ENCODE data around the gene PROM2.
"Not testable (repeated sequence)": the region's sequence is repeated elsewhere in the genome, so short reads cannot be mapped to it uniquely, and the experiment has no call there.

PROM2 gene, protein sequence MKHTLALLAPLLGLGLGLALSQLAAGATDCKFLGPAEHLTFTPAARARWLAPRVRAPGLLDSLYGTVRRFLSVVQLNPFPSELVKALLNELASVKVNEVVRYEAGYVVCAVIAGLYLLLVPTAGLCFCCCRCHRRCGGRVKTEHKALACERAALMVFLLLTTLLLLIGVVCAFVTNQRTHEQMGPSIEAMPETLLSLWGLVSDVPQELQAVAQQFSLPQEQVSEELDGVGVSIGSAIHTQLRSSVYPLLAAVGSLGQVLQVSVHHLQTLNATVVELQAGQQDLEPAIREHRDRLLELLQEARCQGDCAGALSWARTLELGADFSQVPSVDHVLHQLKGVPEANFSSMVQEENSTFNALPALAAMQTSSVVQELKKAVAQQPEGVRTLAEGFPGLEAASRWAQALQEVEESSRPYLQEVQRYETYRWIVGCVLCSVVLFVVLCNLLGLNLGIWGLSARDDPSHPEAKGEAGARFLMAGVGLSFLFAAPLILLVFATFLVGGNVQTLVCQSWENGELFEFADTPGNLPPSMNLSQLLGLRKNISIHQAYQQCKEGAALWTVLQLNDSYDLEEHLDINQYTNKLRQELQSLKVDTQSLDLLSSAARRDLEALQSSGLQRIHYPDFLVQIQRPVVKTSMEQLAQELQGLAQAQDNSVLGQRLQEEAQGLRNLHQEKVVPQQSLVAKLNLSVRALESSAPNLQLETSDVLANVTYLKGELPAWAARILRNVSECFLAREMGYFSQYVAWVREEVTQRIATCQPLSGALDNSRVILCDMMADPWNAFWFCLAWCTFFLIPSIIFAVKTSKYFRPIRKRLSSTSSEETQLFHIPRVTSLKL

DNA sequence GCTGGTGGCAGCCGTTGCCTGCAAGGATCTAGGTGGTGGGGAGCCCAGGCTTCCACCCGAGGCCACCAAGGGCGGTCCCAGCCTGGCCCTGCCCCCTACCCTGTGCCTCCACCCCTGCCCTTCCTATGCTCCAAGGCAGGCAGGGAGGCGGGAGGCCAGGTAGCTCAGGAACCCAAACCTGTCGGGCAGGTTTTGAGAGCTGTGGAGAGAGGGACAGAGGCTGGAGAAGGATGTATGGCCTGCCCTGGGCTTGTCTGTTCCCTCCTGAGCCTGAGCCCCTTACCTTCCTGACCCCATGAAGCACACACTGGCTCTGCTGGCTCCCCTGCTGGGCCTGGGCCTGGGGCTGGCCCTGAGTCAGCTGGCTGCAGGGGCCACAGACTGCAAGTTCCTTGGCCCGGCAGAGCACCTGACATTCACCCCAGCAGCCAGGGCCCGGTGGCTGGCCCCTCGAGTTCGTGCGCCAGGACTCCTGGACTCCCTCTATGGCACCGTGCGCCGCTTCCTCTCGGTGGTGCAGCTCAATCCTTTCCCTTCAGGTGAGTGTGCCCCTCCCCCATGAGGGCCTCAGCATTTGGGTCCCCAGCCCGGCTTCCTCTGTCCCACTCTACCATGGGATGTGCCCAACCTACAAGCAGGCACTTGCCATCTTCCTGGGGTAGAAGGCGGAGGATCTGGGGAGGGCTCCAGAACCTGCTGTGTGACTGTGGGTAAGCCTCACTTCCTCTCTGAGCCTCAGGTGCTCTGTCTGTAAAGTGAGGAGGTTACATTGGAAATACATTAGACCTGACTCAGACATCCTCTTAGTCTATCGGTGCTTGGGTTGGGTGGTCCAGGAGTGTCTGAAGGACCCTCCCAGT is at the start of gene PROM2:
TSS of gene PROM2 (plus strand) at position 159 of the 860 bp plus-strand sequence. CDS start at position 296, 137 bp downstream.
- no peak for DNase-seq

DNA sequence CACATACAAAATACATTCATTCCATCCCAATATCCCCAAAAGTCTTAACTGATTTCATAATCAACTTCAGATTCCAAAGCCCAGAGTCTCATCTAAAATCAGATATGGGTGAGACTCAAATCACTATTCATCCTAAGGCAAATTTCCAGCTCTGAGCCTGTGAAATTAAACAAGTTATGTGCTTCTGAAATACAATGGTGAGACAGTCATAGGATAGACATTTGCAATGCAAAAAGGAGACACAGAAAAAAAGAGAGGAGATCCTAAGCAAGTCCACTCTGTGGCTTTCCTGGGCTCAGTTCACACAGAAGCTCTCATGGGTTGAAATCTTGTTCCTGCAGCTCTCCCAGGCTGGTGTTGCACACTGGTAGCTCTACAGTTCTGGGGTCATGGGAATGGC is 48.6 kb upstream of the PROM2 start:
- no peak for DNase-seq

DNA sequence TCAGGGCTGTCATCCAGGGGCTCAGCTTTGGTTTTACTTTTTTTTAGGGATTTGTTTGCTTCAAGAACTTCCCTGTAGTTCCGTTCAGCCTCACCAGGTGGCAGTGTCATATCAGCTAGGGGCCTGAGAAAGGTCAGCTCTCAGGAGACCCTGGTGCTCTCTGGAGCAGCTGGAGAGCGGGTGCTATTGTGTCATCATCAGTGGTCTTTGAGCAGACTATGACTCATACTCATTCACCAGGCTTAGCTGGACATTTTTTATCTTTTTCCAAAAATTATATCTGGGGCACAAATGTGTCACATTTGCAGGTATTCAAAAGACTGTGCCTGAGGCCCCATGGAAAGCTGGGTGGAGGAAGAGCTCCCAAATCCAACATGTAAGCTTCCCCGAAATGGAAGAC is 42.5 kb upstream of the PROM2 start:
- no peak for DNase-seq

DNA sequence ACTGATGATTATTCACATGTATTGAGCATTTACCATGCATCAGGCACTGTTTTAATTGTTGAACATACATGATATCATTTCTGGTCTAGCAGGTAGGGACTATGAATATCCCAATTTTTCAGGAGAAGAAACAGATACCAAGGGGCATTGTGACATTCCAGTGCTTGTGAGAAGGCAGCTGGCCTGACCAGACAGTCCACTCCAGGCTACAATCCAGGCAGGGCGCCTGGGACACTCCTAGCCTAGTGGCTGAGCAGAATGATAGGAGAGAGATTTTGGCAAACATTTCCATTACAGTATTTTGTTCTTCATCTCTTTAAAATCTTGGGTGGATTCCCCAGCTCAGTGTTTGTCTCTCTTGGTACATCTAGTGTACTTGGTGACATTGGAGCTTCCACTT is 42.0 kb upstream of the PROM2 start:
- no peak for DNase-seq

DNA sequence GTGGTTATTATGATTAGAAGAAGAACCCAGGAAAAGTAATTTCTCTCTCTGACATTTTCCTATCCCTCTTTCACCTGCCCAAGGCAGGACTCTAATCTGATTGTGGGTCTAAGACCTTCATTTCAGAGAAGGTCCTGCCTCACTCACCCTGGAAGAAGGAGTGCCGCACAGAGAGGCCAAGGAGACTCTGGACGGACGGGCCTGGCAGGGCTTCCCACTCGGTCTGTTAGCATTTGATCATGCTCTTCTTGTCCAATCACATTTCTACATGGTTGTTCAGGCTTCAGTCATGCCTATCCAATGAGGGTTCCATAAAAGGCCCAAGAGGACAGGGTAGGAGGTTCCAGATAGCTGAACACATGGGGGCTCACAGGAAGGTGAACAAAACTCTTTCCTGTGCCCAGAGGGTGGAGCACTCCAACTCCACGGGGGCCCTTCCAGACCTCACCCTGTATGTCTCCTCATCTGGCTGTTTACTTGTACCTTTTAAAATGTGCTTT is 39.9 kb upstream of the PROM2 start:
- DNase-seq: no peak

DNA sequence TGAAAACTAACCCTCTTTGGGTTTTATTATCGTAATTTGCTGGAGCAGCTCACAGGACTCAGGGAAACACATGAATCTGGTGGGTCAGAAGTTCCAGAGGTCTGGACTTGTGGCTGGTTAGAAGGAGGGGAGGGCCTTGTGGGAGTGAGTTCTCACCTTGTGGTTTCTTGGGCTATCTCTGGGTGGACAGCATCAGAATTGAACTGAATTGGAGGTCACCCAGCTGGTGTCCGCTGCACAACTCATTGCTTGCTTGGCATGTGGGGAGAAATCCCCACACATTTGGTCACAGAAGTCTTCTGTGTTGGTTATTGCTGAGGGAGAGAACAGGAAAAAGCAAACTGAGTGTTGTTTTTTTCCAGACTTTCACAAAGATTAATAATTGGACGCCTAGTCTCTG is 39.4 kb upstream of the PROM2 start:
- DNase-seq: no peak

DNA sequence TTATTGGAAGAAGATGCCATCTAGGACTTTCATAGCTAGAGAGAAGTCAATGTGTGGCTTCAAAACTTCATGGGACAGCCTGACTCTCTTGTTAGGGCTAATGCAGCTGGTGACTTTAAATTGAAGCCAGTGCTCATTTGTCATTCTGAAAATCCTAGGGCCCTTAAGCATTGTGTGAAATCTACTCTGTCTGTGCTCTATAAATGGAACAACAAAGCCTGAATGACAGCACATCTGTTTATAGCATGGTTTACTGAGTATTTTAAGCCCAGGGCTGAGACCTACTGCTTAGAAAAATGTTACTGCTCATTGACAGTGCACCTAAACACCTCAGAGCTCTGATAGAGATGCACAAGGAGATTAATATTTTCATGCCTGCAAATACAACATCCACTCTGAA is 36.1 kb upstream of the PROM2 start:
- no peak for DNase-seq

DNA sequence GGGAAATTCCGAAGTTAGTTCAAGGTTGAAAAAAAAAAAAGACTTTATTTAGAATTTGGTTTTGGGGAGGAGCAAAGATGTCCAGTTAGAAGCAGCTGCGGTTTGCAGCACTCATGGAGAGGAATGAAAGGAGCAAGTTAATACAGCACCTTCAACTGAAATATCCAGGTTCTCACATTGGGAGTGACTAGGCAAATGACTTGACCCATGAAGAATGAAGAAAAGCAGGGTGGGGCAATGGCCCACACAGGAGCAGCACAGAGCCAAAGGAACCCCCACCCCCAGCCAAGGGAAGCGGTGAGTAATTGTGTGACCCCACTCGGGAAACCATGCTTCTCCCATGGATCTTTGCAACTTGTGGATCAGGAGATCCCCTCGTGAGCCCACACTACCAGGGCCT is 34.2 kb upstream of the PROM2 start:
- DNase-seq: no peak

DNA sequence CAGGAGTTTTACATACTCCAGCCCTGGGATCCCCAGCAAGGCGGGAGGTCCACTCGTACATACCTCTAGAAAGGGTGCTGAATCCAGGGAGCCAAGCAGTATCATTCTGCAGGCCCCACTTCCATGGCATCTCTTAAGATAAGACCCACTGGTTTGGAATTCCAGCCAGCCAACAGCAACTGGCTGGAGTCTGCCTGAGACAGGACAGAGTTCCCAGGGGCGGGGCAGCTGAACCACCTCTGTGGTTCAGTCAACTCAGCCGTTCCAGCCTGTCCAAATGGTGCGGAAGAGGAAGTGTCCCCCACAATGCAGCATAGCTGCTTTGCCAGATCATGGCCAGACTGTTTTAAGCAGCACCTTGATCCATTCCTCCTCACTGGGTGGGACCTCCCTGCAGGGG is 33.7 kb upstream of the PROM2 start:
- DNase-seq: no peak

DNA sequence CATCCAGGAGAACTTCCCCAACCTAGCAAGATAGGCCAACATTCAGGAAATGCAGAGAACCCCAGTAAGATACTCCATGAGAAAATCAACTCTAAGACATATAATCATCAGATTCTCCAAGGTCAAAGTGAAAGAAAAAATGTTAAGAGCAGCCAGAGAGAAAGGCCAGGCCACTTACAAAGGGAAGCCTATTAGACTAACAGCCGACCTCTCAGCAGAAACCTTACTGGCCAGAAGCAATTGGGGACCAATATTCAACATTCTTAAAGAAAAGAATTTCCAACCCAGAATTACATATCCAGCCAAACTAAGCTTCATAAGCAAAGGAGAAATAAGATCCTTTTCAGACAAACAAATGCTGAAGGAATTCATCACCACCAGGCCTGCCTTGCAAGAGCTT is 32.2 kb upstream of the PROM2 start:
- not testable (repeated sequence) for DNase-seq

DNA sequence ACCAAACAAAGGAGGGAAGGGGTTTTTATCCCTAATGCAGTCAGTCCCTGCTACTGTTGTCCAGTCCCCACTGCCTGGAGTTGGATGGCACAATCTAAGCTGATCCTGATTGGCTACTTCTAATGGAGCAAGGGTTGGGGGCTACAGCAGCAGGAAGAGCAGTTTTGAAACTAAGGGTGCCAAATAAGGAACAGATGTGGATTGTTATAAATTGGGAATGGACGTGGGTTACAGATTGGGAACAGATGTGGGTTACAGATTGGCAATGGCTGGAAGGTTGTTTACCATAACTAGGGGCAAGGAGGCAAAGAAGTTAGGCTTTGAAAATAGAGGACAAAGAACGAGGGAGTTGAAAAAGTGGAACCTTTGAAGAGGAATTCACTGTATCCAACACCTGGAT is 16.0 kb upstream of the PROM2 start:
- DNase-seq: no peak

DNA sequence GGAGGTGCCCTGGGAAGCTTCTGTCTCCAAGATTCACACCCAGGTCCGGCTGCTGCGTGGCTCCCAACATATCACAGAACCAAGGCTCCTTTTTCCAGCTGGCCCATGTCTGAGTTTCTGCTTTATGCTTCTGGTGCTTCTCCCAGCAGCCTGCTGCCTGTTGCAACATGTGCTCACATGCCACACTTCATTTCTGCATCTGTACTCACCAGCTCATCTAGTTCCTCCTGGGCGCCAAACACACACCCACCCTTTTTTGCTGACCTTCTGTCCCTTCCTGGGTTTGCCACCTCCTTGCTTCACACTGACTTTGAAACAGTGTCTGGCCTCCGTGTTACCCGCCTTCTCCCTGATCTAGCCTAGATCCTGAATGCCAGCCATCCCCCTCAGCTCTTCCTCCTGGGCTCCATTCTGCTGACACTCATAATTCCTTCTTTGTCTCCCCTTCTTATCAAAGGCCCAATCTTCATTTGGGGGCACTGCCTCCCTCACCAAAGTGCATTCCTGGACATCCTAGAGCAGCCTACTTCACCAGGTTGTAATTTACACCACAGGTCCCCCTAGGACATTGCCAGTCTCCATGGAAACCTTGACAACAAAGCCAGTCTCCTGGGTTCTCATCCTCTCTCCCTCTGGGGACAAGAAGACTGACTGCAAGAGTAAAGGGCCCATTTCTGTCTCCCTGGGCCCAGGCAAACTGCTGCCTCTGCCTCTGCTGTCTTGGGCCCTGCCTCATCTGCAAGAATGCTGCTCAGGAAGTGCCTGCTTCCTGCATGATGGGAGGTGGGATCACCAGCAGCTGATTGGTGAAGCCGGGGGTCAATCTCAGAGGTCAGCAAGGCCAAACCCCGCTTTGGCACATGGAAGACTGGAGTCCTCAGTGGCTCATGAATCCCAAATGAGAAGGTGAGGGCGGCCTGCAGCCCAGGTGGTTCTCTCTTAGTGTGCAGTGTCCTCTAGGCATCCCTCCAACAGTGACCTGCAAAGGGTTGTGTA is 13.9 kb upstream of the PROM2 start:
- DNase-seq: no peak

DNA sequence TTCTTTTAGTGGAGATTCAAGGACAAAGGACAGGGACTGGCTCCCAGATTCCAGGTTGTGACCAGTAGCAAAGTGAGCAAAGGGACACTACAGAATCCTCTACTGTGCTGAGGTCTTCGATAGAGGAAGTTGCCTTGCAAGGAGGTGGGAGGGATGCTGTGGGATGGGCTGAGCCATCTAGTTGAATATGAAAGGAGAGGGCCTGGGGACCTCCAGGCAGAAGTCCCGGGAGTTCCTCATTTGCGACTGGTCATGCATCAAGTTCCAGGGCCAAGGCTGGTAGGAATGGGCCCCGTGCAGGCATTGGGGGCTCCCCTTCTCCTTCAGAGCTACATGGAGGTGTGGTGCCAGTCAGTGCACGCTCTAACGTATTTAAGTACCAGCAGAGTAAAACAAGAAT is 12.6 kb upstream of the PROM2 start:
- no peak for DNase-seq

DNA sequence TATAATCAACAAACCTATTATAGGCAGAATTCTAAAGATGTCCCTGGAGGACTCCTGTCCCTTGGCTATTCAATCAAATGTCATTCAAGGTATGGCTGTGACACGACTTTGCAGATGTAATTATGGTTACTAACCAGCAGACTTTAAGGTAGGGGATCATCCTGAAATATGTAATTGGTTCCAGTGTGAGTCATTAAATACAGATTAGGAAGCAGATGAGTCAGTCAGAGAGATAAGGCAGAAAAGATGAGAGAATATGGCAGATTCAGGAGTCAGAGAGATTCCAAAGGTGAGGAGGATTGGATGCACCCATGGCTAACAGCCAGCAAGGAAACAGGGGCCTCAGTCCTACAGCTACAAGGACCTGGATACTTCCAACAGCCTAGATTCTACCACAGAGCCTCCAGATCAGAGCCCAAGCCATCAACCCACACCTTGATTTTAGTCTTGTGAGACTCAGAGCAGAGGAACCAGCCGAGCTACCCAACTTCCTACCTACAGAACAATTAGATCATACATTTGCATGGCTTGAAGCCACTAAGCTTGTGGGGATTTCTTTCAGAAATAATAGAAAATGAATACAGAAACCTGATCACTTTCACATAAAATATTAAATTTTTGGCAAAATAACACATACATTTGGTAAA is 11.2 kb upstream of the PROM2 start:
- no peak for DNase-seq

DNA sequence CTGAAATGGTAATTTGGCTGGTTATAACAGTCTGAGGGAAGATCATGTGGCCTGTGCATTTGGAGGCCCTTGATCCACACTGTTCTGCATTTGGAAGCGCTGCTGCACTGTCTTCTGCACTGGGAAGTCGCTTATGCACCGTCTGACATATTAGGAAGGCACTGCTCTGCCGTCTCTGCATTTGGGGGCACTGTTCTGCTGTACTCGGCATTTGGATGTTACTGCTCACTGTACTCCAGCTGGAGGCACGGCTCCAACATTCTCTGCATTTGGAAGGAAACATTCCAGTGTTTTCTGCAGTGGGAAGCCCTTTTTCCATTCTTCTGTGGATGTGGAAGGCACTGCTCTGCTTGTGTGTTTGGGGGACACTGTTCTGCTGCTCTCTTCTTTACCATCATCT is 9.6 kb upstream of the PROM2 start:
- DNase-seq: no peak

DNA sequence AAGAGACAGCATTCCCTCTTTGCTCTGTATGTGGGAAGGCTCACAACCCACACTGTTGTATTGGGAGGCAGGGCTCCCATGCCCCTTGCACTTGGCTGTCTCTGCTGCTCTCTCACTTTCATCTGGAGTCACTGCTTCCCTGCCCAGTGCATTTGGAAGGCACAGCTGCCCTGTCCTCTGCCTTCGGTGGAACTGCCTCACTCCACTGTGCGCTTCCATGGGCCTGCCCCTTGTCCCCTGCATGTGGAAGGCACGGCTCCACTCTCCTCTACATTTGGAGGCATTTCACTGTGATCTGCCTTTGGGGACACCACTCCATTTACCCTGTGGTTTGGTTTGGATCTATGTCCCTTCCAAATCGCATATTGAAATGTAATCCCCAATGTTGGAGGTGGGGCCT is 9.1 kb upstream of the PROM2 start:
- no peak for DNase-seq

DNA sequence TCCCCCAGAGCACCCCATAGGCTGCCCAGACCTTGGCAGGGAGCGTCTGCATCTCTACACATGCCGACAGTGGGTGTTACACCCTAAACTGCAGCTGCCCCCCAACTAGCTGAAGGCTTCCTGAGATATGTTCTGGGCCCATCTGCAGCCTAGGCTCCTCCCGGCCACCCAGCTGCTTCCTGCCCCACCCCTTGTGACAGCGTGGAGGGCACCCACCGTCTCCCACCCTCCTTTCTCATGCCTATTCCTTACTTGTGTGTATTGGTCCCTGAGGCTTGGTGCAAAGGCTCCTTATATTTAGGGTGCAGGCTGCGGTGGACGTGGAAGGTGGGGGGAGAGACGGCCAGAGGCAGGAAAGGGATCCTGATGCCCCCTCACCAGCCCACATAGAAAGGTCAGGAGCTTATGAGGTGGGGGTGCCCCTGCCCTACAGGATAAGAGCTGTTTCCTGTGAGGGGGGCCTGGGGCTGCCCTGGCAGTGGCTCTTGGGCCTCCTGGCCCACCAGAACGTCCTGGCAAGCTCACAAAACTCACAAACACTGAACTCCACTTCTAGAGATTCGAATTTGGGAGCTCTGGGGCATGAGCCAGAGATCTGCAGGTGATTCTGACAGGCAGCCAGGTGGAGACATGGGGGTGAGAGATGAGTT is 7.3 kb upstream of the PROM2 start:
- DNase-seq: no peak

DNA sequence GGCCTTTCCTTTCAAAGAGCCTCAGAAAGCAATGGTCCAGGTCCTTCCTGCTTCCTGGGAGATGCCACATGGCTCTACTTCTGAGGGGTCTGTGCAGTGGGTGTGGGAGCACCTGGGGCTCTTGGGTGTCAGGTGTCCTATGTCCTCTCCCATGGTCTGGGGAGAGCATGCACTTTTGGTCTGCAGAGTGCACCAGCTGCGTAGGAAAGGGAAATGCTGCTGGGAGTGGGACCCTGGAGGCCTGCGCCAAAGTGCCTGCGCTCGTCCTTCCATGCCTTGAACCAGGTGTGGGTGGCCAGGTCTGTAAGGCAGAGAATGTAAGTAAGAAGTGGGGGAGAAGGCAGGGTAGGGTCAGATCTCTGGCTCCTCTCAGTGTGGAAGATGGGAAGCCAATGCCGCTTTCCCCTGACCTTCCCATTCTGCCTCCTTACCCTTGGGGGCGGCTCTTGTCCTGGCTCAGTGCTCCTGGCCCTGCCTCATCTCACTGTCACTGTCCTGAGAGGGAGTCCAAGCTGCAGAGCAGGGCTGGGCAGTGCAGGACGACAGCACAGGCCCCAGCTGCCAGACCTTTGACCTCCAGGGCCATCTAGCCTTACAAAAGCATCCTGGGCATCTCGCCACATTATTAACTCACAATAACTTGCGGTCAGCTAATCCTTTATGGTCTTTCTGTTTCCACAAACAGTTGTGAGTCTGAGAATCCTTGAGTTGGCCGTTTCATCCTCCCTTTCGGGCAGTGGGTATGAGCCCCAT is 6.6 kb upstream of the PROM2 start:
- DNase-seq: no peak

DNA sequence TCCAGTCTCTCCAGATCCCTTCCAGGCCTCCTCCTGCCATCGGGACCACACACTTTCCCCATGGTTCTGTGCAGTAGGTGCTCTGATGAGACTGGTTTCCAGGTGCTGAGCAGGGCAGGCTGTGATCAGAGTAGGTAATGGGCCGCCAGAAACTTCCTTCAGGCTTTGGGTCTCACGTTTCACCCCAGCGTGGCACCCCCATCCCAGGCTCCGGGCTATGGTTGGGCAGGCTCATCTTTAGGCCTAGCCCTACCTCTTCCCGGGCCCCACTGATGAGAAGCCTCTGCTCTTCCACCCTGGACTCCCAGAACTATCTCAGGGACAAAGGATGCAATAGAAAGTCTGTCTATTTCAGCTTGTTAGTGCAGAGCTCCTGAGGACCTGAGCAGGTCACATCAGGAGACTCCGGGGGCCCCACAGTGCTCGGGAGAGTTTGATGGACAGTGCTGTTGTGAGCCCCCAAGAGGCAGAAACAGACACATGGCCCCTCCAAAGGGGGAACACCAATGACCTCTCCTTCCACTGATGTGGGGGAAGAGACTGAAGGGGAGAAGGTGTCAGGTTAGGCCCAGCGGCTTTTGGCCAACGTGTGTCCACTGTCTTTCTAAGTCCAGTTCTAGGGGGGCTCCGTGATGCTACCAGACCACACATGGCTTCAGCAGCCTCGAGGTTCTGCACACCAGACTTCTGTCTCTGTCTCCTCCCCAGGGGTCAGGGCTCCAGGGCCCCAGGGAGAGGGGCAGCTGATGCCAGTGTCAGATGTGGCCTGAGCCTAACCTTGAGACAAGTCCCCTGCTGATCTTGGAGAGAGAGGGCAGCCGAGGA is 5.8 kb upstream of the PROM2 start:
- DNase-seq: no peak
